CD1c-positive myeloid dendritic cell (primary cell): Measurements from ENCODE around the gene SRMS.

Source experiments
- DNase-seq: peaks from one replicate; pipeline ENCODE4 v3.0.0-alpha.2; 2016; ENCODE audit errors: extremely low spot score

The SRMS gene

GRCh38 chr20:63538204-63539091 lies 9.1 kb downstream of the SRMS start:
- DNase-seq: peak; percentile 41

- DNase-seq: peak; percentile 99
These were observed 9.9 kb downstream of the SRMS start for GRCh38 chr20:63537525-63538203.

- peak; percentile 85 for DNase-seq
These were observed 10.5 kb downstream of the SRMS start, which contains the start of gene PTK6 for GRCh38 chr20:63536997-63537524. Gene PTK6 (minus strand): TSS chr20:63537376. CDS start chr20:63537314, 62 bp downstream.

GRCh38 chr20:63536241-63536977 lies 11.1 kb downstream of the SRMS start:
- no peak for DNase-seq

- no peak for DNase-seq
These were observed 12.5 kb downstream of the SRMS start for GRCh38 chr20:63534831-63535651.

GRCh38 chr20:63534427-63534830 lies 13.1 kb downstream of the SRMS start:
- DNase-seq: no peak

GRCh38 chr20:63533871-63534393 lies 13.6 kb downstream of the SRMS start:
- no peak for DNase-seq

- DNase-seq: no peak
These were observed 14.2 kb downstream of the SRMS start for GRCh38 chr20:63533388-63533787.

- DNase-seq: no peak
These were observed 15.0 kb downstream of the SRMS start for GRCh38 chr20:63532449-63532971.

- DNase-seq: no peak
These were observed 15.7 kb downstream of the SRMS start for GRCh38 chr20:63531686-63532448.

GRCh38 chr20:63530788-63531160 lies 16.8 kb downstream of the SRMS start:
- DNase-seq: no peak

- no peak for DNase-seq
These were observed 17.4 kb downstream of the SRMS start for GRCh38 chr20:63529861-63530787.

- DNase-seq: no peak
These were observed 18.2 kb downstream of the SRMS start for GRCh38 chr20:63529180-63529860.

GRCh38 chr20:63527184-63527583 lies 20.4 kb downstream of the SRMS start:
- DNase-seq: no peak

GRCh38 chr20:63525971-63526370 lies 21.6 kb downstream of the SRMS start:
- no peak for DNase-seq

- no peak for DNase-seq
These were observed 22.4 kb downstream of the SRMS start for GRCh38 chr20:63525185-63525584.

- DNase-seq: no peak
These were observed 24.5 kb downstream of the SRMS start for GRCh38 chr20:63522981-63523611.
